ENCODE results near the gene CASP9.
"Not testable (repeated sequence)": the region's sequence is repeated elsewhere in the genome, so short reads cannot be mapped to it uniquely, and the experiment has no call there.

The CASP9 gene

DNA sequence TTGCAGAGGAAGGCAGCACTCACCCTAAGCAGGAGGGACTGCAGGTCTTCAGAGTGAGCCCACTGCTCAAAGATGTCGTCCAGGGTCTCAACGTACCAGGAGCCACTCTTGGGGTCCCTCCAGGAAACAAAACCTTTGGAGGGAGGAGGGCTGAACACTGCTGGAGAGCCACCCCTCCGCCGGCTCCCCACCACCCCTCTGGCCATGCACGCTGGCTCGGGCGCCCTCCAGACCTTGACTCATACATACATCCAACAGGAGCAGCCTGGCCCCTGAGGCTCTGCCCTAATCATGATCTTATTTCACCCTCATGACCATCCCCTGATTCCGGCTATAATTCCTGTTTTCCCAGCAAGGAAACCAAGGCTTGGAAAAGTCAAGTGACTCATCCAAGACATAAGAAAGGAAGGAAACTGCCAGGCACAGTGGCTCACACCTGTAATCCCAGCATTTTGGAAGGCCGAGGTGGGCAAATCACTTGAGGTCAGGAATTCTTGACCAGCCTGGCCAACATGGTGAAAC is 30.1 kb downstream of the CASP9 start:
- no peak for DNase-seq

DNA sequence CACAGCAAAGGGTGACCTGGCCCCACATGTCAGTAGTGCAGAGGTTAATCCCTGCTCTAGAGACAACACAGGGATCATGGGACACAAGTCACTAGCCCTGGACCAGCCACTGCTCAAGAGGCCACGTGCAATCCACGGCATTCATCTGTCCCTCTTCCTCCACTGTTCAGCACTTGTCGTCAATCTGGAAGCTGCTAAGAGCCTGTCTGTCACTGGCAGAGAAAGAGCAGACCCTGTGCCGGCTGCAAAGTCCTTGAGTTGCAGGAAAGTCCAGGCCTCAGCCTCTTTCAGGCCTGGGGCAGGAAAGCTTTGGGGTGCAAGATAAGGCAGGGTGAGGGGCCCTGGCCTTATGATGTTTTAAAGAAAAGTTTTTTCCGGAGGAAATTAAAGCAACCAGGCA is 31.4 kb downstream of the CASP9 start:
- no peak for DNase-seq

DNA sequence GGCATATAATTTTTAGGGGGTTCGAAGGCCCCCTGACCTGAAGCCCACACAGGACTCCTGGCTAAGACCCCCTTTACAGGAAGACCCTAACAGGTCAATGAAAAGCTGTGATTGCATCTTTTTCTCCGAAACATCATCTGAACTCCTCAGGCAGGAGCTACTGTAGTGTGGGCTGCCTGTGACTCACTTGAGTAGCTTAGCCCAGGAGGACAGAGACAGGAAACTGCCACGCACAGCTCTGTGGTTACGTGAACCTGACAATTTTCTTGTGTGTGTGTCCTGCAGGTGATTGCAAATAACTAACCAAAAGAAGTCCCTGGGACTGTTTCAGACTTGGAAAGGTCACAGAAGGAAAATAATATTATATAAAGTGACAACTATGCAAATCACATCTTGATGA is 33.0 kb downstream of the CASP9 start:
- DNase-seq, result not testable (repeated sequence)

DNA sequence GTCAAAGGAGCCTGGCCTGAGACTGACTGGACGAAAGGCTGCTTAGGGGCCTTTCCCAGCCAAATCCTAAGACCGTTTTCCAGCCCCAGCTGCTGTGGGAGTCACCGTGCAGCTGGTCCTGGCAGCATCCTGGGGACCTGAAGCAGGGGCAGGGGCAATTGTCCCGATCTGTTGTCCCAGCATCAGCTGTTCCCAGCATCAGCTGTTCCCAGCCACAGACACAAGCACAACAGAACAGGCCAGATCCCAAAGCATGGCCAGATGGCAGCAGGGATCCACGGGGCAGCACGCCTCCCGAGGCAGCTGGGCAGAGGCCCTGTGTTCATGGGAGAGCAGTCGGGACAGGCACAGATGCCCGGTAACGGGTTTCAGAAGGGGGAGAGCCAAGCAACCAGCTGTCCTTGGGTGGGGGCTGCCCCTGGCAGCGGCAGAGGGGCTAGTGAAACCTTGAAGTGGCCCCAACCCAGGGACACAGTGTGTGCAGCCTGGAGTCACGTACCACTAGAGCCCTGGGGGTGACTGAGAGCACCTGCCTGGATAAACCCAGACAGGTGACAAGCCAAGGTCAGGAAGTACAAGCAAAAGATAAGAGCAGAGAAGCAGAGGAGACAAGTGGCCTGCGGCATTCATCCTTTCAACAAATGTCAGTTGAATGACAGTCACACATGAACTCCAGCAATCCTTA is 34.8 kb downstream of the CASP9 start:
- DNase-seq, result no peak

DNA sequence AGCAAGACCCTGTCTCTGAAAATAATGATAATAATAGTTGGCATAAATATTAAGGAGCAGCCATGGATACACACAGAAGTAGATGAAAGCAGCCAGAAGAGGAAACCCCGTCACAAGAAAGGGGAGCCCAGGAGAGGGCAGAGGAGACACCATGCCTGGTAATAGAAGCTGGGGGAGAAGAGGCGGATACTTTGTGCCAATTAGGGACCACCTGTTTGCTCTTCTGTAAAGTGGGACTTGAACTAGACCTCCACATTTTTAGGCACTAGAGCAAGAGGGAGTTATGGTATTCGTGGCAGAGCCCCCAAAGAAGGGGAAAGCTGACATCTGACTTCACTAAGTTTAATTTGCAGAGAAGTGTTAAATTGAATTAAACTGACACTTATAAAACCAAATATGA is 35.6 kb downstream of the CASP9 start:
- no peak for DNase-seq

DNA sequence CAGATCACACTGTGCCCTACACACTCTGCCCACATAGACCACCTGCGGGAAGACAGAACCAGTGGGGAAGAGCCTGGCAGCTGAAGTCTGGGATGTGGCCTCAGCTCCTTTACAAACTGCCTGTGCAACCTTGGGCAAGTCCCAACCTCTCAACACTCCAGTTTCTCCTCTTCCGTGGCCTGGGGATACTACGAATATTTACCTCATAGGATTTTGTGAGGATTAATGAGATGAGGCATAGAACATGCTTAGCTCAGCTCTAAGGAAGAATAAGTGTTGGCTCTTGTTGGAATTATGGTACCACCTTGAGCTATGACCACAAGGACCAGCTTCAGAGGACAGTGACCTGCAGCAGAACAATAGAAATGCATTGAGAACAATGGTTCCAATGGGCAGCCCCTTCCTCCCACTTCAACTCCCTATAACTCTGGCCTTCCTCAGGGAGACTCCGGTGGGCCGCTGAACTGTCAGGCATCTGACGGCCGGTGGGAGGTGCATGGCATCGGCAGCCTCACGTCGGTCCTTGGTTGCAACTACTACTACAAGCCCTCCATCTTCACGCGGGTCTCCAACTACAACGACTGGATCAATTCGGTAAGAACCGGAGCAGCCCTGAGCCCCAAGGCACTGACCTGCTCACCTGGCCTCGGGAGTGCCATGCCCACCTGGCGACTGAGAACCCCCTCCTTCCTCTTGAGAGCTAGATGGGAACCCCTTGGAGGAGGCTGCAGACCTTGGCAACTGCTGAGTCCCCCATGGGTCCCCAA is 37.0 kb downstream of the CASP9 start:
- not testable (repeated sequence) for DNase-seq

DNA sequence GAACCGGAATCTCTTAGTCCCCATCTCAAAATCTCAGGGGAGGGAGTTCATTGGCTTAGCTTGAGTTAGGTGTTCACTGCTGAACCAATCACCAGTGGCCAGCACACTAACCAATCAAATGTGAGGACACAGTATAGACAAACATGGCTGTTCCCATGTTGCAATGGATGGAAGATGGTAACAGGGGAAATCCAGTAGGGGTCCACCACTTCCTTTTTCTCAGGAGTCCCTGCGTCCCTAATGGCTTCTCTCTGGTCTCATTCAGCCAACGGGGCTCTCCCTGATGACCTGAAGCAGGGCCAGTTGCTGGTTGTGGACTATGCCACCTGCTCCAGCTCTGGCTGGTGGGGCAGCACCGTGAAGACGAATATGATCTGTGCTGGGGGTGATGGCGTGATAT is 38.4 kb downstream of the CASP9 start:
- no peak for DNase-seq

DNA sequence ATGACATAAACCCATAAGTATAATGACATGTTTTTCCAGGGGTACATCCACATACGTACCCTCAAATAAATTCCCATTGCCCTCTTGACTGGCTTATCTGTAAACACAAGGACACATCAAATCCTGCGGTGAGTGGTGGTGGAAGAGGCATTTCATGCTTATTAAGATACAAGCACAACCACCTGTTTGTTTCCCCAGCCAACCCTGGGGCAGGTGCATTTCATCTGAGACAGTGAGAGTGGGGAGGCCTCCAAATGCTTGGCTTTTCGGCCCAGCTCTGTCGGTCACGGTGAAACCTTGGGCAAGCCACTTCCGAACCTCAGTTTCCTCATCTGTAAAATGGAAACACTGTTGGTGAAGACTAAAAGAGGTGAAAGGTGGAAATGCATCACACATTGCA is 39.6 kb downstream of the CASP9 start:
- DNase-seq, result not testable (repeated sequence)

DNA sequence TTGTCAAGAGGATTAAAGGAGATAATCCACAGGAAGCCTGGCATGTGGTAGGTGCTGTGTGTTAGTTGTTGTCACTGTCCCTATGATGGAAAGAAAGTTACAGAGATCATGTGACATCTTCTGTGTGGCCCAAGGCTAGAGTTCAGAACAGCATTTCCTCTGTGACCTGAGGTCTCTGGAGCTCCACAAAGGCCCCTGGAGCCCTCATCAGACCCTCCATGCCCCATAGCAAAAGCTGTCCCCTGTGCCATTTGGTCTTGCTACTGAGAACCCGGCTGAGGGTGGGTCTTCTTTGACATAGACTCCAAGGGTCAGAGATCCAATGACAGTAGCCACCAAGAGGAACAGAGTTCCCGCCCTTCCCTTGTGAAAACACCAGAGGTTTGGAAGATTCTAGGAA is 40.0 kb downstream of the CASP9 start:
- DNase-seq, result no peak

DNA sequence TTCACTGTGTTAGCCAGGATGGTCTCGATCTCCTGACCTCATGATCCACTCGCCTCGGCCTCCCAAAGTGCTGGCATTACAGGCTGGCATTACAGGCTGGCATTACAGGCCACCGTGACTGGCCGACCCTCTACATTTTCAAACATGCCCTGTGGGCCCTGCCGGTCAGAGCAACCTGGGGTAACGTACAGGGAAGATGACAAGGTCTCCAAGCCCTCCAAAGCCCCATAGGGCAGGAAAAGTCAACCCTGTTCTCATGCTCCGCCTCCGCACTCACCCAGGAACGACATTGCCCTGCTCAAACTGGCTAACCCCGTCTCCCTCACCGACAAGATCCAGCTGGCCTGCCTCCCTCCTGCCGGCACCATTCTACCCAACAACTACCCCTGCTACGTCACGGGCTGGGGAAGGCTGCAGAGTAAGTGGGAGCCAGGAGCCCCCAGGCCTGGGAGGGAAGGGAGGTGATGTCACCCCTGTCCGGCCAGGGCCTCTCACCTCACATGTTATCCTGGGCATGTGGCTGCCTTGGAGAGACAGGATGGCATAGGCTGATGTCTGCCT is 41.0 kb downstream of the CASP9 start:
- not testable (repeated sequence) for DNase-seq

DNA sequence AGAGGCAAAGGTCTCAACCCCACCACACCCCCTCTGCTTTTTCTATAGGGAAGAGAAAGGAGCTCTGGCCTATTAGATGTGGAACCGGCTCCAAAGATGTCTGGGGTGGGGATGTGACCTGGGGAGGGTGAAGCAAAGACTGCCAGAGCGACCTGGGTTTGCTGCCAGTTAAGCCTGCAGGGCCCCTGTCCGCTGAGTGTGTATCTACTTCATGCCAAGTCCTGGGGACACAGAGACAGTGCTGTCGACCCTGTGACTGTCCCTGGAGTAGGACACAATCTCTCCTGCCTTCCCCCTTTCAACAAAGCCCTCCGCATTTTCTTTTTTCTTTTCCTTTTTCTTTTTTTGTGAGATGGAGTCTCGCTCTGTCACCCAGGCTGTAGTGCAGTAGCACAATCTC is 41.6 kb downstream of the CASP9 start:
- DNase-seq, result not testable (repeated sequence)

DNA sequence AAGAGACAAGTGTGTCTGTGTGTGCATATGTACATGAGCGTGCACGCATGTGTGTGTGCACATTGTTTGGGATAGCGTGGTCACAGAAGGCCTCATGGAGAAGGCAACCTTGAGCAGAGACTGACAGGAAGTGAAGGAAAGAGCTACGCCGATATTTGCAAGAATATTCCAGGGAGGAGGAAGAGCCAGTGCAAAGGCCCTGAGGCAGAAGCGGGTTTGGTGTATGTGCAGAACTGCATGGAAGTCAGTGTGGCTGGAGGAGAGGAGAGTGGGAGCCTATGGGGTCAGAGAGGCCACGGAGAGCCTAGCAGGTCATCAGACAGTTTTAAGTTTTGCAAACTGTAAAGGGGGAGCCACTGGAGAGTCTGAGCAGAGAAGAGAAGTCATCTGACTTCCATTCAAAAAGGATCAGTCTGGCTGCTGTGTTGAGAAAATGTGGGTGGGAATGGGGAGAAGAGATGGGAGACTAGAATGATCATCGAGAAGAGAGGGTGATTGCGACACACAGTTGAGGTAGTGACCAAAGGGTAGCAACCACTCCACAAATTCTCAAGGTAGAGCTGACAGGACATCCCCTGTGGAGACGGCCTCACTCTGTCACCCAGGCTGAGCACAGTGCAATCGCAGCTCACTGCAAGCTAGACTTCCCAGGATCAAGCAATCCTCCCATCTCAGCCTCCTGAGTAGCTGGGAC is 44.2 kb downstream of the CASP9 start:
- DNase-seq, result no peak

DNA sequence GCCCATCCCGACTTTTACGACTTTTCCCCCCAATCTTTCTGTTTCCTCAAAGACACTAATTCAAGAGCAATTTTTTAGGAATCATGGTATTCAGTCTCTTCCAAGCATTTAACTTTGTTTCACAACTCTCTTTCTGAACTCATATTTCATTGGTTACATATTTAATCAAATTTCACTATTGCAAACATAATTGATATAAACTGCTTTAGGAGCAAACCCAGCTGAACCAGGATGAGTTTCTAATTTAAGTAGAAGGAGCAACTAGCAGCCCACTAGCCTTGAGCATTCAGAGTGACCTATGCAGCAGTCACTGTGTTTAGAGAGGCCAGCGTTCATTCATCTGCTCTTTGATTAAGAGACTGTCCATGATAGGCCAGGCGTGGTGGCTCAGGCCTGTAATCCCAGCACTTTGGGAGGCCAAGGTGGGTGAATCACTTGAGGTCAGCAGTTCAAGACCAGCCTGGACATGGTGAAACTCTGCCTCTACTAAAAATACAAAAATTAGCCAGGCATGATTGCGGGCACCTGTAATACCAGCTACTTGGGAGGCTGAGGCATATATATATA is 46.3 kb downstream of the CASP9 start:
- DNase-seq, result no peak

DNA sequence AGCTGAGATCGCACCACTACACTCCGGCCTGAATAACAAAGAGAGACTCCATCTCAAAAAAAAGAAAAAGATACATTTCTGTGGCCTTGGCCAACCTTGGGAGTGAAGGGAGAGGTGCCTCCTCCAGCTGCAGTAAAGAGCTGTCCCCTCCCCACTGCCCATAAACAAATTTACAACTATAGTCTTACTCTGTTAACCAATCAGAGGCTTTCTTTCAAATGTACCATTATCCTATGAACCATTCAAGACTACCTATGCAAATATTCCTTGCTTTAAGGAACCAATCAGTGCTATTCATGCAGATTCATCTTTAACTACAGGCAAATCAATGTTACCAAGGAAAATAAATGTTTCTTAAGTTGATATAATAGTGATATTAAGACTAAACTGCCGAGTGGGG is 47.1 kb downstream of the CASP9 start:
- DNase-seq, result no peak

DNA sequence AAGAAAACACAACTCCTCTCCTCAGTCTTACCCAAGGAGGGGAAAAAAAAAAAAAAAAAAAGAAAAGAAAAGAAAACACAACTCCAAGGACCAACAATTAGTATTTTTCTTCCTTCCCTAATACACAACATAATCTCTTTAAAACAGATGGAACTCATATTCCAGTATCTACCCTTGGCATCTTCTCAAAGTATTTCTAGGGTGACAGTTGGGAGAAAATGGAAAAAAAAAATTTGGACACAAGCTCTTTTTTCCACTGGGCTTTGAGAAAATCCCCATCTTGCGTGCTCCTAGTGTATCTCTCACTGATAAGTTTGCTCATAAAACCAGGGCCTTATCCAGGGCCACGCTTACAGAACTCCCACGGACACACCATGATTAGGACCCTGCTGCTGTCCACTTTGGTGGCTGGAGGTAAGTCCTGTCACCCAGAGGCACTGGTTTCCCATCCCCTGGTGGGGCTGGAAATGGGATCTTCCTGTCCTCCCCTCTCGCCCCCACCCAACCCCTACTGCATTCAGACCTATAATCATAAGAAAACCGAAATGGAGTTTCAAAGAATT is 48.2 kb downstream of the CASP9 start, which contains the start of gene CELA2B:
TSS of gene CELA2B (plus strand) at position 353 of the 563 bp plus-strand sequence. CDS start at position 375, 22 bp downstream.
- DNase-seq, result no peak

DNA sequence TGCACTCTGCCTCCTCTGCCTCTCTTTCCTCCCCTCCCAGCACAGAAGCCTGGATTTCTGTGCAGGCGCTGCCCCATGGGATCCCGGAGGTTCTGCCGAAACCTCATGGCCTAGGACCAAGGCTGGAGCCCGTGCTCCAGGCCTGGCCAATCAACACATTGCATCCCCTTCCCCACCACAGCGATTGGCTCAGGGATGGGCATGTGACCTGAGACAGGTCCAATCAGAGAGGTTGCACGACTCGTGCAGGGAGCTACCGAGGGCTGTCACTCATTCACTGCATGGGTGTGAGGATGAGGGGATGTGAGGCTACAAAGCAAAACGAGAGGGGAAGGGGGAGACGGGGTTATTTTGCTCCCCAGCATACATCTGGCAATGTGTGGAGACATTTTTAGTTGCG is 51.4 kb downstream of the CASP9 start:
- no peak for DNase-seq

DNA sequence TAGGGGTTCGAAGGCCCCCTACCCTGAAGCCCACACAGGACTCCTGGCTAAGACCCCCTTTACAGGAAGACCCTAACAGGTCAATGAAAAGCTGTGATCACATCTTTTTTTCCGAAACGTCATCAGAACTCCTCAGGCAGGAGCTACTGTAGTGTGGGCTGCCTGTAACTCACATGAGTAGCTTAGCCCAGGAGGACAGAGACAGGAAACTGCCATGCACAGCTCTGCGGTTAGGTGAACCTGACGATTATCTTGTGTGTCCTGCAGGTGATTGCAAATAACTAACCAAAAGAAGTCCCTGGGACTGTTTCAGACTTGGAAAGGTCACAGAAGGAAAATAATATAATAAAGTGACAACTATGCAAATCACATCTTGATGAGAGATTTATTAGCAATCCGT is 52.3 kb downstream of the CASP9 start:
- DNase-seq, result not testable (repeated sequence)

DNA sequence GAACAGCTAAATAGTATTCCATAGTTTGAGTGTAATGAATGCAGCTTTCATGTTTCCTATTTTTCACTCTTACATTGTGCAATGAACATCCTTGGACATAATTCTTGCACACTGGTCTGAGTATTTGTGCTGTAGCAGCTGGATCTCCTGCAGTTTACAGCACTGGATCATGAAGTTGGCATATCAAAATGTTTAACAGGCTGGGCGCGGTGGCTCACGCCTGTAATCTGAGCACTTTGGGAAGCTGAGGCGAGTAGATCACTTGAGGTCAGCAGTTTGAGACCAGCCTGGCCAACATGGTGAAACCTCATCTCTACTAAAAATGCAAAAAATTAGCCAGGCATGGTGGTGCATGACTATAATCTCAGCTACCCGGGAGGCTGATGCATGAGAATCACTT is 52.9 kb downstream of the CASP9 start:
- DNase-seq, result not testable (repeated sequence)

DNA sequence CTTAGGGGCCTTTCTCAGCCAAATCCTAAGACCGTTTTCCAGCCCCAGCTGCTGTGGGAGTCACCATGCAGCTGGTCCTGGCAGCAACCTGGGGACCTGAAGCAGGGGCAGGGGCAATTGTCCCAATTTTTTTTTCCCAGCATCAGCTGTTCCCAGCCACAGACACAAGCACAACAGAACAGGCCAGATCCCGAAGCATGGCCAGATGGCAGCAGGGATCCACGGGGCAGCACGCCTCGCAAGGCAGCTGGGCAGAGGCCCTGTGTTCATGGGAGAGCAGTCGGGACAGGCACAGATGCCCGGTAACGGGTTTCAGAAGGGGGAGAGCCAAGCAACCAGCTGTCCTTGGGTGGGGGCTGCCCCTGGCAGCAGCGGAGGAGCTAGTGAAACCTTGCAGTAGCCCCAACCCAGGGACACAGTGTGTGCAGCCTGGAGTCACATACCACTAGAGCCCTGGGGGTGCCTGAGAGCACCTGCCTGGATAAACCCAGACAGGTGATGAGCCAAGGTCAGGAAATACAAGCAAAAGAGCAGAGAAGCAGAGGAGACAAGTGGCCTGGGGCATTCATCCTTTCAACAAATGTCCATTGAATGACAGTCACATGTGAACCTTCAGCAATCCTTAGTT is 54.1 kb downstream of the CASP9 start:
- DNase-seq, result not testable (repeated sequence)

DNA sequence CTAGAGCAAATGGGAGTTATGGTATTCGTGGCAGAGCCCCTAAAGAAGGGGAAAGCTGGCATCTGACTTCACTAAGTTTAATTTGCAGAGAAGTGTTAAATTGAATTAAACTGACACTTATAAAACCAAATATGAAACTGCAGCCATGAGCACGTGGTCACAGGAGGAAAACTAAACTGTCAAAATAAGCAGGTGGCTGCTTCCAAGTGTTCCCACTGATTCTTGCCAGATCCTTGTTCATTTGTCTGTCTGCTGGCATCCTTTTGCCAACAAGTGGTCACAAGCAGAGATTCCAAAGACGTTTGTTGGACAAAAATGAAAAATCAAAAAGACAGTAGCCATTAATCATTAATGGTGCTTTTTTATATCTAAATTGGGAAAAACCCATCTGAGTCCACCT is 54.7 kb downstream of the CASP9 start:
- no peak for DNase-seq

DNA sequence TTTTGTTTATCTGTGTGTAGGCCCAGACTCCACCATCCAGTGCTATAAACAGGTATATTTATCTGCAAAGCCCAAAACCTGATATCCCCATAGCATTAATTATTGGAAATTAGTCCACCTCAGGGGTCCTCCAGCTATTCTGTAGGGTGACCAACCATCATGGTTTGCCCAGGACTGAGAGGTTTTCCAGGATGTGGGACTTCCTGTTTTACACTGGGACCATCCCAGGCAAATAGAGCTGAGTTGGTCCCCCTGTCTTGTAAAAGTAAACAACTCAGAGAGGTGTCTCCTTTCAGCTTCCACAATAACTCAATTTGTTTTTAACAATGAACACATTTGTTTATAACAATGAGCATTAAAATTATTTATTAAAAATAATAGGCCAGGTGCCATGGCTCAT is 55.9 kb downstream of the CASP9 start:
- DNase-seq, result no peak

All from 8988T (cell line).